HepG2 (cell line): ENCODE results near the gene RNF126. TPM values are rescaled to one million over a fixed set of nuclear protein-coding genes. Genes with fewer than 3 reads are reported as not detected.

ENCODE experiments used
- ATF1 ChIP-seq: IDR thresholded peaks from 2 replicates; pipeline ENCODE4 v1.6.1; 2016; ENCODE audit warnings: mild to moderate bottlenecking, control low read depth
- ATF7-NPFF ChIP-seq: sonication (generic); formaldehyde crosslinking; IDR thresholded peaks from 2 replicates; pipeline ENCODE4 v1.8.1; 2023; ENCODE audit warnings: mild to moderate bottlenecking, low read depth, missing genetic modification reagents, moderate library complexity
- EEA1 ChIP-seq: sonication (generic); formaldehyde crosslinking; IDR thresholded peaks from 2 replicates; pipeline ENCODE4 v1.5.1; 2020; ENCODE audit warnings: mild to moderate bottlenecking, missing genetic modification reagents, borderline replicate concordance
- FOSL2 ChIP-seq: sonication (generic); formaldehyde crosslinking; IDR thresholded peaks from 2 replicates; pipeline ENCODE4 v1.4.0; 2020; ENCODE audit warnings: missing genetic modification reagents
- FOXO1 ChIP-seq: sonication (generic); formaldehyde crosslinking; IDR thresholded peaks from 2 replicates; pipeline ENCODE4 v1.4.0; 2020; ENCODE audit warnings: missing genetic modification reagents
- MIXL1 ChIP-seq: IDR thresholded peaks from 2 replicates; pipeline ENCODE4 v1.6.1; 2016
- MTF1 ChIP-seq: sonication (generic); formaldehyde crosslinking; IDR thresholded peaks from 2 replicates; pipeline ENCODE4 v1.5.0; 2020; ENCODE audit warnings: missing genetic modification reagents
- ONECUT2 ChIP-seq: sonication (generic); formaldehyde crosslinking; IDR thresholded peaks from 2 replicates; pipeline ENCODE4 v1.4.0; 2020; ENCODE audit warnings: missing genetic modification reagents
- PCBP1 ChIP-seq: fragments of 200-400 bp; formaldehyde crosslinking; IDR thresholded peaks from 2 replicates; pipeline ENCODE4 v1.6.1; 2017; ENCODE audit warnings: mild to moderate bottlenecking, low read depth, low read length, borderline replicate concordance
- SMC3 ChIP-seq: IDR thresholded peaks from 2 replicates; pipeline ENCODE4 v1.6.1; 2011; ENCODE audit warnings: low read length, improper control_type of control experiment
- SOX13 ChIP-seq, 3 experiments: fragments of 450-650 bp in 1 of 3; sonication (generic) in 1 of 3; formaldehyde crosslinking in 1 of 3; IDR thresholded peaks in 2 of 3; conservative IDR thresholded peaks in 1 of 3; 2 replicates each; pipeline versions ENCODE4 v1.5.0 to v1.6.1; 2016 to 2020; ENCODE audit warnings: antibody characterized with exemption in 1 of 3, mild to moderate bottlenecking in 1 of 3, missing compliant biosample characterization in 1 of 3, missing genetic modification reagents in 1 of 3, moderate library complexity in 1 of 3
- SRSF4 ChIP-seq: fragments of 200-400 bp; formaldehyde crosslinking; IDR thresholded peaks from one replicate; pipeline ENCODE4 v1.6.1; 2018; ENCODE audit warnings: mild to moderate bottlenecking, low read depth, low read length, moderate library complexity; ENCODE audit not compliant: poor library complexity, severe bottlenecking
- ZBTB42 ChIP-seq: sonication (generic); formaldehyde crosslinking; IDR thresholded peaks from 2 replicates; pipeline ENCODE4 v1.5.0; 2020; ENCODE audit warnings: mild to moderate bottlenecking, missing genetic modification reagents
- ZNF136 ChIP-seq: sonication (generic); formaldehyde crosslinking; IDR thresholded peaks from 2 replicates; pipeline ENCODE4 v1.8.1; 2022; ENCODE audit warnings: low read depth, mild to moderate bottlenecking, moderate library complexity, missing genetic modification reagents
- ZNF205 ChIP-seq: IDR thresholded peaks from 2 replicates; pipeline ENCODE4 v1.6.1; 2018; ENCODE audit warnings: missing biosample characterization, missing genetic modification reagents
- ZNF224 ChIP-seq: sonication (generic); formaldehyde crosslinking; IDR thresholded peaks from 2 replicates; pipeline ENCODE4 v1.5.0; 2020; ENCODE audit warnings: mild to moderate bottlenecking, missing genetic modification reagents
- ZNF331 ChIP-seq: sonication (generic); formaldehyde crosslinking; IDR thresholded peaks from 2 replicates; pipeline ENCODE4 v1.4.0; 2020; ENCODE audit warnings: missing genetic modification reagents
- ZNF337 ChIP-seq: sonication (generic); formaldehyde crosslinking; IDR thresholded peaks from 2 replicates; pipeline ENCODE4 v1.5.1; 2020; ENCODE audit warnings: missing genetic modification reagents, low read depth, mild to moderate bottlenecking, borderline replicate concordance
- ZNF451 ChIP-seq: sonication (generic); formaldehyde crosslinking; IDR thresholded peaks from 2 replicates; pipeline ENCODE4 v1.5.0; 2020; ENCODE audit warnings: mild to moderate bottlenecking, missing genetic modification reagents
- ZNF564 ChIP-seq: sonication (generic); formaldehyde crosslinking; IDR thresholded peaks from 2 replicates; pipeline ENCODE4 v1.8.1; 2023; ENCODE audit warnings: mild to moderate bottlenecking, missing genetic modification reagents
- ZNF614 ChIP-seq: IDR thresholded peaks from 2 replicates; pipeline ENCODE4 v1.6.1; 2018; ENCODE audit warnings: missing biosample characterization, missing genetic modification reagents, inconsistent platforms, borderline replicate concordance
- ZNF737 ChIP-seq: sonication (generic); formaldehyde crosslinking; IDR thresholded peaks from 2 replicates; pipeline ENCODE4 v1.5.0; 2020; ENCODE audit warnings: missing genetic modification reagents, mild to moderate bottlenecking, borderline replicate concordance
- polyA plus RNA-seq, 8 experiments: library from polyadenylated mRNA; depleted of rRNA in 3 of 8; stranded (reverse) in 7 of 8; unstranded in 1 of 8; fragments of >200 nt; fragmentation: Illumina TruSeq in 4 of 8; extraction: Trizol in 4 of 8; gene quantifications; 2 replicates each; pipeline versions ENCODE4 v1.2.1 to v1.2.3, GENCODE V29; 2011 to 2016; ENCODE audit warnings: low read depth in 4 of 8, missing spikeins in 1 of 8, mixed read lengths in 1 of 8; ENCODE audit not compliant: insufficient read depth in 1 of 8
- total RNA-seq, 5 experiments: library from RNA; depleted of rRNA; stranded (reverse); fragments of >200 nt; fragmentation: Illumina TruSeq; extraction: Trizol; gene quantifications; 2 replicates each; pipeline ENCODE4 v1.2.3, GENCODE V29; 2016; ENCODE audit warnings: low read depth in 1 of 5
- TF ChIP-seq, protein P1 (sequence below): sonication (generic); formaldehyde crosslinking; IDR thresholded peaks from 2 replicates; pipeline ENCODE4 v1.9.0; 2022; ENCODE audit warnings: missing genetic modification reagents, mild to moderate bottlenecking, borderline replicate concordance
- TF ChIP-seq, protein P2 (sequence below): IDR thresholded peaks from 2 replicates; pipeline ENCODE4 v1.6.1; 2016; ENCODE audit warnings: mild to moderate bottlenecking, missing biosample characterization, missing genetic modification reagents
- TF ChIP-seq, protein P3 (sequence below): sonication (generic); formaldehyde crosslinking; IDR thresholded peaks from 2 replicates; pipeline ENCODE4 v1.4.0; 2020; ENCODE audit warnings: mild to moderate bottlenecking, missing genetic modification reagents
- TF ChIP-seq, protein P4 (sequence below): sonication (generic); formaldehyde crosslinking; IDR thresholded peaks from 2 replicates; pipeline ENCODE4 v1.8.1; 2023; ENCODE audit warnings: mild to moderate bottlenecking, missing genetic modification reagents

The RNF126 gene
- total and polyA plus RNA-seq, 2 of the 13 experiments (the other 11 are each of a cell fraction or from before 2014, with no cell fraction given) = 23.2 to 34.0 TPM

DNA sequence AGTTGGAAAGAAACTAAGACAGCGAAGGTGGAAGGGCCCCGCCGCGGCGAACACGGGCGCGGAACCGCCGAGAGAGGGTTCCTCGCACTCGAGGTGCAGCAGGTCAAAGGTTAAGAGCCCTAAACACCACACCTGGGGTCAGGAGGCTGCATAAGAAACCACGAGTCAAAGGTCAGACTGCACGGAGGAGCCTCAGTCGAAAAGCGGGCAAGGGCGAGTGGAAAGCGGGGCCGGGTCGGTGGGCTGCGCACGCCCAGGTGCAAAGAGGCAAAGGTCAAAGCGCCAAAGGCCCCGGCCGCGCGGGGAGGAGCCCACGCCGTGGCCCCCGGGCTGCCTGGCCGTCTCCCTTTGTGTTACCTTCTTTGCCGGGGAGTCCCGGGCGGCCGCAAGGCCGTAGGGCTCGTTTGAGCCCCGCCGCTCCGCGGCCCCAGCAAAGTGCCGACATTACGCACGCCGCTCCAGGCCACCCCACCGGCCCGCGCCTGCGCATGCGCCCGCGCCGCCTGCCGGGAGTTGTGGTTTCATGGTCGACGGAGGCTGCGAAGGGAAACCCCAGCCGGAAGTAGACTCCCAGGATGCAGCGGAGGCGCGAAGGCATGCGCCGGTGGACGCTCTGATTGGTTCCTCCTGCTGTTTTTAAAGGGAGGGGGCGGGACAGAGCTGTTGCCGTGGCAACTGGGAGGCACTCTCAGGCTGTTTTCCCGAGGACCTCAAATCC is 29.8 kb downstream of the RNF126 start, which contains the start of gene POLRMT (continued):
- TF ChIP-seq, protein P1, sequence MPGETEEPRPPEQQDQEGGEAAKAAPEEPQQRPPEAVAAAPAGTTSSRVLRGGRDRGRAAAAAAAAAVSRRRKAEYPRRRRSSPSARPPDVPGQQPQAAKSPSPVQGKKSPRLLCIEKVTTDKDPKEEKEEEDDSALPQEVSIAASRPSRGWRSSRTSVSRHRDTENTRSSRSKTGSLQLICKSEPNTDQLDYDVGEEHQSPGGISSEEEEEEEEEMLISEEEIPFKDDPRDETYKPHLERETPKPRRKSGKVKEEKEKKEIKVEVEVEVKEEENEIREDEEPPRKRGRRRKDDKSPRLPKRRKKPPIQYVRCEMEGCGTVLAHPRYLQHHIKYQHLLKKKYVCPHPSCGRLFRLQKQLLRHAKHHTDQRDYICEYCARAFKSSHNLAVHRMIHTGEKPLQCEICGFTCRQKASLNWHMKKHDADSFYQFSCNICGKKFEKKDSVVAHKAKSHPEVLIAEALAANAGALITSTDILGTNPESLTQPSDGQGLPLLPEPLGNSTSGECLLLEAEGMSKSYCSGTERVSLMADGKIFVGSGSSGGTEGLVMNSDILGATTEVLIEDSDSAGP = peak; percentile 11; the same call in 1 of the 2 replicates
- TF ChIP-seq, protein P2, sequence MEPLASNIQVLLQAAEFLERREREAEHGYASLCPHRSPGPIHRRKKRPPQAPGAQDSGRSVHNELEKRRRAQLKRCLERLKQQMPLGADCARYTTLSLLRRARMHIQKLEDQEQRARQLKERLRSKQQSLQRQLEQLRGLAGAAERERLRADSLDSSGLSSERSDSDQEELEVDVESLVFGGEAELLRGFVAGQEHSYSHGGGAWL (CRISPR knock-in tag) = no peak
- TF ChIP-seq ZNF614 (CRISPR knock-in tag) (no peak), PCBP1 (no peak), ZNF136 (CRISPR knock-in tag) (no peak), ONECUT2 (CRISPR knock-in tag) (no peak), SOX13 (IDR thresholded peaks at IDR 0.05) (no peak), SOX13 (CRISPR knock-in tag; conservative IDR thresholded peaks at IDR 0.05 in 1 of 2, IDR thresholded peaks at IDR 0.05 in 1 of 2) (no peak), SRSF4 (no peak), FOXO1 (no peak), MIXL1 (CRISPR knock-in tag) (no peak), MTF1 (CRISPR knock-in tag) (peak; percentile 72; the same call in 1 of the 2 replicates), ZNF337 (CRISPR knock-in tag) (no peak), ZNF331 (CRISPR knock-in tag) (peak; percentile 69), ZNF451 (CRISPR knock-in tag) (0 out of 2 replicates have a peak, but pooled peaks have one; percentile 29), ATF1 (no peak), FOSL2 (CRISPR knock-in tag) (no peak; the same call in 1 of the 2 replicates), ZNF224 (CRISPR knock-in tag) (no peak), ATF7-NPFF (CRISPR knock-in tag) (no peak), ZNF205 (CRISPR knock-in tag) (no peak; the same call in 1 of the 2 replicates), SMC3 (no peak), ZNF737 (CRISPR knock-in tag) (no peak), ZBTB42 (CRISPR knock-in tag) (no peak), ZNF564 (CRISPR knock-in tag) (no peak), EEA1 (CRISPR knock-in tag) (no peak)
- TF ChIP-seq, protein P3, sequence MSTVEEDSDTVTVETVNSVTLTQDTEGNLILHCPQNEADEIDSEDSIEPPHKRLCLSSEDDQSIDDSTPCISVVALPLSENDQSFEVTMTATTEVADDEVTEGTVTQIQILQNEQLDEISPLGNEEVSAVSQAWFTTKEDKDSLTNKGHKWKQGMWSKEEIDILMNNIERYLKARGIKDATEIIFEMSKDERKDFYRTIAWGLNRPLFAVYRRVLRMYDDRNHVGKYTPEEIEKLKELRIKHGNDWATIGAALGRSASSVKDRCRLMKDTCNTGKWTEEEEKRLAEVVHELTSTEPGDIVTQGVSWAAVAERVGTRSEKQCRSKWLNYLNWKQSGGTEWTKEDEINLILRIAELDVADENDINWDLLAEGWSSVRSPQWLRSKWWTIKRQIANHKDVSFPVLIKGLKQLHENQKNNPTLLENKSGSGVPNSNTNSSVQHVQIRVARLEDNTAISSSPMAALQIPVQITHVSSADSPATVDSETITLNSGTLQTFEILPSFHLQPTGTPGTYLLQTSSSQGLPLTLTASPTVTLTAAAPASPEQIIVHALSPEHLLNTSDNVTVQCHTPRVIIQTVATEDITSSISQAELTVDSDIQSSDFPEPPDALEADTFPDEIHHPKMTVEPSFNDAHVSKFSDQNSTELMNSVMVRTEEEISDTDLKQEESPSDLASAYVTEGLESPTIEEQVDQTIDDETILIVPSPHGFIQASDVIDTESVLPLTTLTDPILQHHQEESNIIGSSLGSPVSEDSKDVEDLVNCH (CRISPR knock-in tag) = no peak
- TF ChIP-seq, protein P4, sequence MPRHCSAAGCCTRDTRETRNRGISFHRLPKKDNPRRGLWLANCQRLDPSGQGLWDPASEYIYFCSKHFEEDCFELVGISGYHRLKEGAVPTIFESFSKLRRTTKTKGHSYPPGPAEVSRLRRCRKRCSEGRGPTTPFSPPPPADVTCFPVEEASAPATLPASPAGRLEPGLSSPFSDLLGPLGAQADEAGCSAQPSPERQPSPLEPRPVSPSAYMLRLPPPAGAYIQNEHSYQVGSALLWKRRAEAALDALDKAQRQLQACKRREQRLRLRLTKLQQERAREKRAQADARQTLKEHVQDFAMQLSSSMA = no peak
